Measurements from ENCODE around the gene GTF3C4. TPM values are rescaled to one million over a fixed set of nuclear protein-coding genes. Genes with fewer than 3 reads are reported as not detected.

GTF3C4 gene
- total RNA-seq, 1 experiment from 2014 or later: 42.5 TPM

- H3K18ac ChIP-seq (ENCODE audit: insufficient read length, low read depth, low read length): no peak overlapping the region
- H3K4me1 ChIP-seq (ENCODE audit: insufficient read depth, low read length): no peaks in the 10 kb centered on the region
- TF ChIP-seq CTCF (conservative IDR thresholded peaks at IDR 0.05): no peak
- no peaks in the 10 kb centered on the region for H3K27me3 ChIP-seq (ENCODE audit: insufficient read depth, low read length)
- no peak overlapping the region for H3K9ac ChIP-seq (ENCODE audit: extremely low read depth, insufficient read length, low read length)
- H3K56ac ChIP-seq (ENCODE audit: insufficient read length, low read depth, low read length): no peak overlapping the region
- peaks cover 11% of the 10 kb centered on the region for H3K9me3 ChIP-seq (ENCODE audit: control insufficient read depth, low read depth, low read length)
- no peak overlapping the region for H4K91ac ChIP-seq (ENCODE audit: insufficient read length, low read depth, low read length)
- no peak overlapping the region for H3T11ph ChIP-seq (ENCODE audit: low read length)
- no peak overlapping the region for H3K27ac ChIP-seq (ENCODE audit: insufficient read length, low read depth, low read length)
- H2BK12ac ChIP-seq (ENCODE audit: insufficient read length, low read depth, low read length): no peak overlapping the region
- no peak overlapping the region for H3K4me3 Mint-ChIP-seq
- H3K14ac ChIP-seq (ENCODE audit: insufficient read depth, low read length): no peak overlapping the region
- no peaks in the 10 kb centered on the region for H3K79me2 ChIP-seq (ENCODE audit: insufficient read depth, low read length)
- H4K20me1 ChIP-seq (ENCODE audit: control insufficient read depth, insufficient read depth, insufficient read length): no peaks in the 10 kb centered on the region
- H3K36me3 Mint-ChIP-seq (ENCODE audit: insufficient read depth in 1 of 3, low read depth in 3 of 3): peaks cover 2 to 18% (median 15%) of the 10 kb centered on the region in 3 experiments
- WGBS (ENCODE audit: extremely low coverage, insufficient read length, low lambda C conversion rate): no CpG with 5 or more reads among the region's 1 CpG
- H2AFZ ChIP-seq (ENCODE audit: low read length): no peak overlapping the region
- H2BK15ac ChIP-seq (ENCODE audit: low read depth, low read length): no peak overlapping the region
- H2BK120ac ChIP-seq (ENCODE audit: low read depth, low read length, poor library complexity, severe bottlenecking): no peak overlapping the region
- no peak overlapping the region for H2BK5ac ChIP-seq (ENCODE audit: insufficient read length, low read length)
- H2AK5ac ChIP-seq (ENCODE audit: insufficient read length, low read length): no peak overlapping the region
- no peak overlapping the region for H3K4me2 ChIP-seq (ENCODE audit: insufficient read depth, insufficient read length, low read length)
- no peaks in the 10 kb centered on the region for H3K79me1 ChIP-seq (ENCODE audit: insufficient read depth, low read depth, low read length, poor library complexity, severe bottlenecking)
- DNase-seq: no peak
- no peak overlapping the region for H4K8ac ChIP-seq (replicated peaks; ENCODE audit: insufficient read length, low read depth, low read length)
- no peaks in the 10 kb centered on the region for H3K23me2 ChIP-seq (ENCODE audit: insufficient read length, low read depth, low read length, poor library complexity, severe bottlenecking)
- no peak overlapping the region for H3K4ac ChIP-seq (ENCODE audit: low read depth, low read length)
- peaks cover 48 to 71% of the 10 kb centered on the region in 2 experiments for H3K9me3 Mint-ChIP-seq
- peaks cover 12% of the 10 kb centered on the region for H3K27me3 Mint-ChIP-seq (ENCODE audit: low read depth)
- H3K27ac Mint-ChIP-seq: no peak overlapping the region
- no peak overlapping the region for H2BK20ac ChIP-seq (ENCODE audit: low read depth, low read length, poor library complexity, severe bottlenecking)
- no peak overlapping the region for H3K23ac ChIP-seq (ENCODE audit: insufficient read length, low read depth, low read length)
- no peak overlapping the region for H4K5ac ChIP-seq (ENCODE audit: insufficient read length, low read depth, low read length)
- H3K4me1 Mint-ChIP-seq: no peaks in the 10 kb centered on the region
Observed at GRCh38 chr9:132699956-132700355, 29.7 kb downstream of the GTF3C4 start.

All from H9 (cell line).